GM19397 (cell line): ENCODE measurements around the gene NFU1.
"Not testable (repeated sequence)": the region's sequence is repeated elsewhere in the genome, so short reads cannot be mapped to it uniquely, and the experiment has no call there.

Experiments used
- ATAC-seq: cut with Tn5 transposase; IDR thresholded peaks from one replicate; pipeline ENCODE4 v1.9.1; 2021; ENCODE audit warnings: mild to moderate bottlenecking, moderate library complexity; ENCODE audit not compliant: unreplicated experiment

Gene NFU1

DNA sequence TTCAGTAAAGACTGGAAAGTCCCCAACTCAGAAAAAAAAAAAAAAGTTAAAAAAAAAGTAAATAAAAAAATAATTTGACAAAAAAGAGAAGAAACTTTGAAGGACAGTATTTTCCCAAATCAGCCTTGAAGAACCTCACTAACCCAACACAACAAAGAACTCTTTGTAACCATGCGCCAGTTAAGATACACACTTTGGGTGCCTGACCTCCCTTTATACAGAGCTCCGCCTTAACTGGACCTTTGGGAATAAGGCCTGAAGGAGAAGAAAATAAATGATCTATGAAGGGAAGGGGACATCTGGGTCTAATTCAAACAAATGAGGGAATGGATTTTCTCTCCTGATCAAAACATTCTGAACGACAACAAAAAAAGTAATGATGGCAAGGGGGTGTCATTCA, 48.0 kb downstream of the NFU1 start:
- no peak for ATAC-seq

DNA sequence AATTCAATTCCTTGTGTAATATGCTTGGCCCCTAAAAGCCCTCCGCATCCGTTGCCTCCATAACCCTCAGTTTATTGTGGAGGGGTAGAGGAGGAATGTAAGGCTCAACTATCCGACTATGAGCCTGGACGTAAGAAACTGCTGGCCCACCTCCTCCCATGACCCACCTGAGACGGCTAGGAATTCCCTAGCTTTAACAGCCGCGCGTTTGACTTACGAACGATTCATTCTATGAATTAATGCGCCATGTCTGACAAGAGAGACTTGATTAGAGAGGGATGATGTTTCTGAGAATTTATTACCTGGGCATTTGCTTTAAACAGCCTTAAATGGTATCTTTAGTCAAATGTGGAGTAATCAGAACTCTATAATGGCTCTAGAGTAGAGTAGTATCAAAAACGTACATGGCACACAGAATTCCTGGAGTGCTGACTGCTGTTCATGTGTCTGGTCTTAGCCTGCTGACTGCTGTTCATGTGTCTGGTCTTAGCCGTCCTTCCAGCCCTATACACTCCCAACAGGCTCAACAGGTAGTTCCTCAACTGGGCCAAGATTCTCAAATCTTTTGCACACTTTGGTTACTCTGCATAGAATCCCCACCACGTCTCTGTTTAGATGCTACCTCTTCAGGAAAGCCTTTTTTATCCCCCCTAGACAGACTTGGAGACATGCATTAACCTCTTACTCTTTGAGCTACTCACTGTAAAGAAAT, 49.3 kb downstream of the NFU1 start:
- no peak for ATAC-seq

DNA sequence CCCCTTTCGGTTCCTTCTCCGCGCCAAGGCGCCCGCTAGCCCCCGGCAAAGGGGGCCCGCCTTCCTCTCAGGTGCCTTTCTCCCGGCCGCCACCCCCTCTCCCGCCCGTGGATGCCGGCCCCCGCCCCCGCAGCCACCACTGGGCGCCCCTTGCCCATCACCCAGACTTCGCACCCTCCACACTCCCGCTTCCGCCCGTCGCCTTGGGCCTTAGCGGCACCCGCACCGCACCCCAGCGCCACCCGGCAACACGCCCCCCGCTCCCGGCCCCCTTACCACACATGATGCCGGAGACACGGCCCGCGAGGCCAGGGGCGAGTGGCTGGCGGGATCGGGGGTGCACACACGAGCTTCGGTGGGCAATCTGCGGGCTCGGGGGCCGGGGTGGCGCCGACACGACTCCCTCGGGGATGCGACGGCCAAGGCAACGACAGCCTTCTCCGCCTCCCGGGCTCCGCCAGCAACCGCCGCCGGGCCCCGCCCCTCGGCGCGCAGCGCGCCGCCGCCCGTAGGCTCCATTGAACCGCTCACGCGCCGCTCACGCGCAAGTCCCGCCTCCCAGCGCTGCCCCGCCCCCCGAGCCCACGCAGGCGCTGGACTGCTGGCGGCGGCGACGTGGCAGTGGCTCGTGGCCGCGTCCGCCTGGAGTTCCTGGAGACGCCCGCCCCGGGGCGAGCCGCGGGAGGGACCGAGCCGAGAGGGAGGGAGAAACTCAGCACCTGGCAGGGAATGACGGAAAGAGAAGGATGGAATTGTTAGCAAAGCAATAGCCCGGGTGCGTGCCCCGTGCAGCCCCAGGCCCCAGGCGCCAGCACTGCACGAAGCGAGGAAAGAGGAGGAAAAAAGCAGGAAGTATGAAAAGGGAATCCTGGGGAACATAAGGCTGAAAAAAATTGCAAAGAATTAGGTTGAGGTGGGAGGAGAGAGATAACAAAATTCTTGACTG, 50.2 kb downstream of the NFU1 start, which contains the start of gene GFPT1:
GFPT1 (minus strand) TSS at position 439 of the 946 bp plus-strand sequence; CDS start at position 283, 156 bp downstream.
- ATAC-seq, result peak; percentile 86

DNA sequence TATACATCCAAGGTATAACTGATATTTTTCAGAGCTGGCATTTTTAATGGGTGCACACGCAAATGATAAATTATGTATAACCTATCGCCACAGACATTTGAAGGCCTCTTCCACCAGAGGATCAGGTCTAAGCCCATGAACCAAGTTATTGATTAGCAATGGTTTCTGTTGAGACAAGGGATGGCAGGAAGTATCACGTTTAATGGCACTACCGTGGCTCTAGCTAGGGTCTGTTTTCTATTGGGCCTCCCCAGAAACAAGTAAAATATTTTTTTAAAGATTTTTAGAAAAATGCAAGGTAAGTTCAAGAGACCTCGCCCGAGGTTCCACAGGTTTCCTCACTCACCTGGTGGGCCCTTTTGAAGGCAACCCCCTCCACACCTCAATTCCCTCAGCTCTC, 50.9 kb downstream of the NFU1 start:
- no peak for ATAC-seq

DNA sequence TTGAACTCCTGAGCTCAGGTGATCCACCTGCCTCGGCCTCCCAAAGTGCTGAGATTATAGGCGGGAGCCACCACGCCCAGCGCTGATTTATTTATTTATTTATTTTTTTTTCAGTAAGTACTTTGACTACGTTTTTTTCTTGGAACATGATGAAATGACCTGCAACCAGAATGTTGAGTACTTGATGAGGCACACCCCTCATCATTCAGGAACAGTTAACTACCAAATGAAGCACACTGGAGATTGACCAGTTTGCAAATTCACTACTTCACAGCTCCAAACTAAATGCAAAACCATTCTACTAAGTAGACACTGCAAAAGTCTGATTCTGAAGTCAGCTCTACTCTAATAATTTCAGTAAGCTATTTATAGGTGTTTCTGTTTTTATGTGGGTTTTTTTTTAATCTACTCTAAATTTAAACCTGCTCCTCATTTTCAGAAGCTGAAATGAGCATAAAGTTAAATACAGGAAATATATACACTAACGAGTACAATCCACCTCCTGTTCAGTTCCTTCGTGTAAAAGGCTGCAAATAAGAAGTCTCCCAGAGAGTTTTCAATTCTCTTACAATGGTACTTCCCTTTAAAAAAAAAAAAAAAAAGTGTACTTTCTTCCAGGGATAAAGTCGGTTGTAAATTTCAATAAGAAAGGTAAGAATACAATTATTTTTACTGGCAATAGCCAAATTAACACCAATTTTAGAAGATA, 51.6 kb downstream of the NFU1 start:
- no peak for ATAC-seq

DNA sequence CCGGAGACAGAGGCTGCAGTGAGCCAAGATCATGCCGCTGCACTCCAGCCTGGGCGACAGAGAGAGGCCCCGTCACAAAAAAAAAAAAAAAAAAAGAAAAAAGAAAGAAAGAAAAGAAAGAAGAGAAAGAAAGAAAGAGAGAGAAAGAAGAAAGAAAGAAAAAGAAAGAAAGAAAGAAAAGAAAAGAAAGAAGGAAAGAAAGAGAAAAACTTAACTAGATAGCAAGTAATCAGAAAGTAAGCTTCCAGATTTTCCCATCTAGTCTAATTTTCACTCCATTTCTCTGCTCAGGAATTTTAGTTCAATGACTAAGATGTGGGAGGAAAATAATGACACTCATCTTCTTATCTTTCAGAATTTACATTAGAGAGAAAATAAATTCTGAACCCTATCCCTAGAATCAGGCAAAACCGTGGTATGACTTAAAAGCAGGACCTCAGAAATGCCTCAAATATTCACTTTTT, 52.6 kb downstream of the NFU1 start:
- no peak for ATAC-seq

DNA sequence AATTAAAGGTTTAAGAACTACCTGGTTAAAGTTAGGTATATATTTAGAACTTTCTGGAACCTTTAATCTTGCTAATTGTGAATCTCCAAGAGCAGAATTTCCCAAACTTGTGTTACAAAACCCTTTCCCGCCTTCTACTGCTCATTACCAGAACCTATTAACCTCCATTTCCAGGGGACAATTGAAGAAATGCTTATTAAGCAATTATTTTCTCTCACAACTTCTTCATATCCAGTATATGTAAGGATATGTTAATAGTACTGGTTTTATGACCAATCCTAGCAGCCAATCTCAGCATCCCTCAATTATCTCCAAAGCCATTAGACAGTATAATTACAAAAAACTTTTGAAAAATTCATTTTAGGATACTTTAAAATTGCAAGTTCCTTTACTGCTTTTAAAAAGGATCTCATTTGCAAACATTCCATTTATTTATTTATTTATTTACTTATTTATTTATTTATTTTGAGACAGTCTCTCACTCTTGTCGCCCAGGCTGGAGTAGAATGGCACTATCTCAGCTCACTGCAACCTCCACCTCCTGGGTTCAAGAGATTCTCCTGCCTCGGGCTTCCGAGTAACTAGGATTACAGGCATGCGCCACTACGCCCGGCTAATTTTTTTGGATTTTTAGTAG, 53.9 kb downstream of the NFU1 start:
- ATAC-seq, result no peak

DNA sequence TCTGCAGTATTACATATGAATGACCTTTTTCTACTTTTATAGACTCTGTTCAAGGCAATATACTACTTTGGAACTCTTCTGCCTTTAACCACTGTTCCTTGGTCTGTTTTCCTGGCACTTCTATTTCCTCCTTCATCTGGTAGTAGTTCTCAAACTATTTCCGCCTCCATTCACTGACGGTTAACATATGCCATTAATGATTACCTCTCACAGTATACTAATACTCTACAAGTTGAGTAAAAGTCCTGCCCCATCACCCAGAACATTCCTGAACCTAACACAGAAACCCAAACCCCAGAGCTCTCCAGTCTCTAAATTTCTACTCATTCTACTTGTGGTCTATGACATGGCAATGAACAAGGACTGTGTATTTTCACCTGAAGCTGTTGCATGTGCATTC, 54.7 kb downstream of the NFU1 start:
- ATAC-seq, result no peak

DNA sequence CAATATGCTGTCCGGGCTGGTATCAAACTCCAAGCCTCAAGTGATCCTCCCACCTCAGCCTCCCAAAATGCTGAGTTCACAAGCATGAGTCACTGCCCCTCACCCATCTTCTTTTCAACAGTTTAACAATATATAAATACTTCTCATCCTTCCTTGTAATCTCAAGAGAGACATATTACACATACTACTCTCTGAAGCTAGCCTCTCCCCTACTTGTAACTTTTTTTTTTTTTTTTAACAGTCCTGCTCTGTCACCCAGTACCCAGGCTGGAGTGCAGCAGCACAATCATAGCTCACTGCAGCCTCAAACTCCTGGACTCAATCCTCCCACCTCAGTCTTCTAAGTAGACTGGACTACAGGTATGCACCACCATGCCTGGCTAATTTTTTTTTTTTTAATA, 55.9 kb downstream of the NFU1 start:
- ATAC-seq, result no peak

DNA sequence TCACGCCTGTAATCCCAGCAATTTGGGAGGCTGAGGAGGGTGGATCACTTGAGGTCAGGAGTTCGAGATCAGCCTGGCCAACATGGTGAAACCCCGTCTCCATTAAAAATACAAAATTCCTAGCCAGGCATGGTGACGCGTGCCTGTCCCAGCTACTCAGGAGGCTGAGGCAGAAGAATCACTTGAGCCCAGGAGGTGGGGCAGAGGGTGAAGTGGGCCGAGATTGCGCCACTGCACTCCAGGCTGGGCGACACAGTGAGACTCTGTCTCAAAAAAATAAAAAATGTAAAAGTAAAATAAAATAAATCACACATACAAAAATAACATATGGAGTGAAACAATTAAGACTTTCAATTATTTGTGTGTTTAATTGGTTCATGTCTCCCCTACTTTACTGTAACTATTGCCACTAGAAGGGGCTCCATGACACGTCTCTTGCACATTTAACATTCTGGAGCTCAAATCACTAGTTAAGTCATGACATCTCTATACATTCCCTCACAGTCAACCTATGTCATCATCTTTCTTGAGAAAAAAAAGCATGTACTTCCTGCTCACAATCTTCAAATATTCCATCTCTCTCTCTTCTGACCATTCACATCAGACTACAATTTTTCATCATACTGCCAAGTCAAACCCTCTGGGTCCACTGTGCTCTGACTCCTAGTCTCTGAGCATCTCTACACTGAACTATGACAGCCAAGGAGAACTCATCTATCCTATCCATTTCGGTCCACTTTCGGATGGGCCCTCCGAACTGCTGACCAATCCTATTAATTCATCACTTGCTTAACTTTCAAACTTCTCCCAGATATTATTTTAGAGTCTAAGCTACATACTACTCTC, 56.9 kb downstream of the NFU1 start:
- no peak for ATAC-seq

DNA sequence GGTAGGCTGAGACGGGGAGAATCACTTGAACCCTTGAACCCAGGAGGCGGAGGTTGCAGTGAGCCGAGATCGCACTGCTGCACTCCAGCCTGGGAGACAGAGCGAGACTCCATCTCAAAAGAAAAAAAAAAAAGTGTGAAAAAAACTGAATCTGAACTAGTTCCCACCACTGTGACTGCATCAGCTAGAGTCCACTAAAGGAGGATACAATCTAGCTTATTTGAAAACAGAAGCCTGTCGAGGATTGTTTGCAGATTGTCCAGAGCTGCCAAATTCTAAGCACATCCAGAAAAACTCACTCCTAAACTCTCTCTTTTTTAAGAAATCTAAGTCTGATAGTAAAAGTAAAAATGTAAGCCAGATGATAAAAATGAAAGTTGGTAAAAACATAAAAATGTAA, 60.8 kb downstream of the NFU1 start:
- ATAC-seq, result no peak

DNA sequence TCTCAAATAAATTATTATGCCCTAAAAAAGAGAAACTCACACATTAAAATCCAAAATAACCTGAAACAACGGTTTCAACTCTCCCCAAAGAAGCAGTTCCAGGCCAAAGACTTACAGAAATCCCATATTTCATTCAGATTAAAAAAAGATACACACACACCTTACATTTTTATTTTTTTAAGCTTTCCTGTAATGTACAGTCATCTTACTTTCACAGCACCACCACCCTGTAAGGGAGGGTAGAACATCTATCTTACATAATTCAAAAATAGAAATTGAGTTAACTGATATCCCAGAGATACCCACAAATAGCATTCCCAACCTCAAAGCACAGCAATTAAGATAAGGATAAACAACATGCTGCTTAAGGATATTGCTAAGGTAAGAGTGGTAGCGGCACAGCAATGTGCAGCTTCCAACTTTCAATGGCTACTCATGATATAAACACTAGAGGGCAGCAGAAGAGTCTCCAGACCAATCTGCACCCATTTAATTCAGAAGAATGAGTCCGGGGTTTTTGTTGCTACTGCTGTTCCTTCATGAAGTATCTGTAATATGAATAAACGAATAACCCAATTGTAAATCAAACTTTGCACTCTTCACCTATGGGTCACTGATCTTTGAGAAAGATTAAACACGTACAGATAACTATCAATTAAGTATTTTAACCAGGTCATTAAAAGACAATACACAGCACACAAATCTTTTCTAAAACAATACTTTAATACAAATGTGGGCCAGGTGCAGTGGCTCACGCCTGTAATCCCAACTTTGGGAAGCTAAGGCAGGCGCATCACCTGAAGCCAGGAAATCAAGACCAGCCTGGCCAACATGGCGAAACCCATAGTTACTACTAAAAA, 61.5 kb downstream of the NFU1 start:
- ATAC-seq, result no peak

DNA sequence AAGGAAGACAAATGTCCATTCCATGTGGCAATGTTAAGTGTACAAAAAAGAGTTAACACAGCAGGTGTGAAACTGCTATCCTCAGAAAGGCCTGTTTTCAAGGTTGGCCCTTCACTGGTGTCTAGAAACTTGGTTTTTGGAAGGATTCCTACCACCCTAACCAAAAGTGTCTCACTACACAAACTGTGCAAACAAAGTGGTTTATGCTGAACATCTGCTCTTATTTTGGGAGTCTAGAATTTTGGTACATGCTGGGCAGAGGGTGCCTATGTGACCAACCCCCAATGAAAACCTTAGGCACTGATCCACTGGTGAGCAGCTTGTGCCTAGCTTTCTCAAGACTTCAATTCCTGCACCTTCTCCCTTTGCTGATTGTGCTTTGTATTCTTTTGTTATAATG, 64.5 kb downstream of the NFU1 start:
- no peak for ATAC-seq

DNA sequence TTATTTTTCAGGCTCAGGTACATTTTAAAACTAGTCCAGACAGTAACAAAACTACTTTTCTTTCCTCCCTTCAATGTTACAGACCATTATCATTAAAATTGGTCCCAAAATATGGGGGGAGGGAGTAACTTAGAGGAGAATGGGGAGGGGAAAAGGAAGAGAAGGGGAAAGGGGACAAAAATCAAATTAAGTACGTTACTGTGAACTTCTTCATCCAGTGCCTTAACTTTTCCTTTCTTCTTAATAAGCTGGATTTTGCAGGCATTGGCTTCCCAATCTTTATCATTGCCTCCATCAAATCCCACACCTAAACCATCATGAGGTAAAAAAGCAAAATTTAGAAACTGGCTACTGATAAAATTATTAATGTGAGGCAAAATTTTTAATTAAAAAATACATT, 67.4 kb downstream of the NFU1 start:
- ATAC-seq, result no peak

DNA sequence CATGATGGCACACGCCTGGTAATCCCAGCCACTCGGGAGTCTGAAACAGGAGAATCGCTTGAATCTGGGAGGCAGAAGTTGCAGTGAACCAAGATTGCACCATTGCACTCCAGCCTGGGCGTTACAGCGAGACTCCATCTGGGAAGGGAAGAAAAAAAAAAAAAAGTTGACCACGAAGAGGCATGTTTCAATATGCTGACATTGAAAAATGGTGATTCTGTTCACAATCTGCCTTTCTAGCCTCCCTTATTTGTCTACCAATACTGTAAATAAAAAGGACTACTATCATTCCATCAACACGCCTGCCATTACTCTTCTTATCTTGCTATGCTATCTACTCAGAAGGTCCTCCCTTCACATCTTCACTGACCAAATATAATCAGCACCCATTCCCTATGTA, 68.6 kb downstream of the NFU1 start:
- ATAC-seq, result no peak

DNA sequence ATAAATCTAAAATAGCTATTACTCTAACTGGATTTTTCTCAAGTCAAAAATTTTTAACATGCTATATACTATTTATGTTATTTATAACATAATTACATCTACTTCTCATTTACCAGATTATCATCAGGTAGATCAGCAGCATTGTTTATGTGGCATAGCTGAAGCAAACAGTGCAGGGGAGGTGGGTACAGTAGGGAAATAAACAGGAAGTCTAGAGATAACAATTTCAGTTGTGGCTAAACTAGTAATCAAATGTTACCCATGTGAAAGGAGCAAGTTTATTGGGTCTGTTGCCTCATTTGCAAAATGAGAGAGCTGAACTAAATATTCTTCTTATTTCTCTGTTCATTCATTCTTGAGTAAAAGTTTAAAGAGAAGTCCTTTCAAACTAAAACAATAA, 77.9 kb downstream of the NFU1 start:
- ATAC-seq, result no peak

DNA sequence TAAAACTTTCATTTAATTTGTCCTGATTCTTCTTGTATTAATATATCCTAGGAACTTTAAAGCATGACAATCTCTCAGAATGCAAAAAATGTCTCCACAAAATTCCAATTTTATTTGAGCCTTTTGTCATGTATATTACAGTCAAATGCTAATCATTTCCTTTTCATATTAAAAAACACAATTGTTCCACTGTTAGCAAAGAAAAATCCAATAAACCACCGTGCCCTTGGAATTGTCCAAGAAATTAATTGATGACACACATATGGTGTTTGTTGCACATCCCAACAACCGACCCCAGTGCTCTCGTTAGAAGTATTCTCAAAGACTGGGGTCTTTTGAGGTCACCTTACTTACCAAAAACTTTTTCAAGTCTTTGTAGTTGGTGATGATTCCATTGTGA, 78.3 kb downstream of the NFU1 start:
- ATAC-seq, result no peak

DNA sequence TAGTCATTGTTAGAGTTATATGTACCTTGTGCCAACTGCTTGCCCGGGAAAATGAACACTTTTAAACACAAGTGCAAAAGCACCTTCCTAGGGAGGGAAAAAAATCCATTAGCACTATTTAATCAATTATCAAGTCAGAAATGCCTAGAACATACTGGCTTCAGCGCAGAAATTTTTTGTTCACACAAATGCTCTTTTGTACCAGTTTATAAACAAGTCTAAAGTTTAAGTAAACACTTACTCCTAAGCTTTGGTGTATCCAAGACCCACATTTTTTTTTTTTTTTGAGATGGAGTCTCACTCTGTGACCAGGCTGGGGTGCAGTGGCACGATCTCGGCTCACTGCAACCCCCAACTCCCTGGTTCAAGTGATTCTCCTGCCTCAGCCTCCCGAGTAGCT, 80.8 kb downstream of the NFU1 start:
- ATAC-seq, result no peak

DNA sequence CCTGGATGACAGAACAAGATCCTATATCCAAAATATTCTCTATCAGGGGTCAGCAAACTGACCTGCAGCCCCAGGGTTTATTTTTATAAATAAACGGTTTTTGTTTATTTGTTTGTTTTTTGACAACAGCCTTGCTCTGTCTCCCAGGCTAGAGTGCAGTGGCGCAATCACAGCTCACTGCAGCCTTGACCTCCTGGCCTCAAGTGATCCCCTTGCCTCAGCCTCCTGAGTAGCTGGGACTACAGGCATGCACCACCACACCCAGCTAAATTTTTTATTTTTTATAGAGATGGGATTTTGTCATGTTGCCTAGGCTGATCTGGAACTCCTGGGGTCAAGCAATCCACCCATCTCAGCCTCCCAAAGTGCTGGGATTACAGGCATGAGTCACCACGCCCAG, 82.3 kb downstream of the NFU1 start:
- not testable (repeated sequence) for ATAC-seq
